ENCODE measurements around the gene PEX5L. TPM values are rescaled to one million over a fixed set of nuclear protein-coding genes. Genes with fewer than 3 reads are reported as not detected.

Gene PEX5L, protein sequence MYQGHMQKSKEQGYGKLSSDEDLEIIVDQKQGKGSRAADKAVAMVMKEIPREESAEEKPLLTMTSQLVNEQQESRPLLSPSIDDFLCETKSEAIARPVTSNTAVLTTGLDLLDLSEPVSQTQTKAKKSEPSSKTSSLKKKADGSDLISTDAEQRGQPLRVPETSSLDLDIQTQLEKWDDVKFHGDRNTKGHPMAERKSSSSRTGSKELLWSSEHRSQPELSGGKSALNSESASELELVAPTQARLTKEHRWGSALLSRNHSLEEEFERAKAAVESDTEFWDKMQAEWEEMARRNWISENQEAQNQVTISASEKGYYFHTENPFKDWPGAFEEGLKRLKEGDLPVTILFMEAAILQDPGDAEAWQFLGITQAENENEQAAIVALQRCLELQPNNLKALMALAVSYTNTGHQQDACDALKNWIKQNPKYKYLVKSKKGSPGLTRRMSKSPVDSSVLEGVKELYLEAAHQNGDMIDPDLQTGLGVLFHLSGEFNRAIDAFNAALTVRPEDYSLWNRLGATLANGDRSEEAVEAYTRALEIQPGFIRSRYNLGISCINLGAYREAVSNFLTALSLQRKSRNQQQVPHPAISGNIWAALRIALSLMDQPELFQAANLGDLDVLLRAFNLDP
- 1 to 10 TPM in 1 of 4 donors, not detected in 3; 1.2 TPM for total RNA-seq

DNA sequence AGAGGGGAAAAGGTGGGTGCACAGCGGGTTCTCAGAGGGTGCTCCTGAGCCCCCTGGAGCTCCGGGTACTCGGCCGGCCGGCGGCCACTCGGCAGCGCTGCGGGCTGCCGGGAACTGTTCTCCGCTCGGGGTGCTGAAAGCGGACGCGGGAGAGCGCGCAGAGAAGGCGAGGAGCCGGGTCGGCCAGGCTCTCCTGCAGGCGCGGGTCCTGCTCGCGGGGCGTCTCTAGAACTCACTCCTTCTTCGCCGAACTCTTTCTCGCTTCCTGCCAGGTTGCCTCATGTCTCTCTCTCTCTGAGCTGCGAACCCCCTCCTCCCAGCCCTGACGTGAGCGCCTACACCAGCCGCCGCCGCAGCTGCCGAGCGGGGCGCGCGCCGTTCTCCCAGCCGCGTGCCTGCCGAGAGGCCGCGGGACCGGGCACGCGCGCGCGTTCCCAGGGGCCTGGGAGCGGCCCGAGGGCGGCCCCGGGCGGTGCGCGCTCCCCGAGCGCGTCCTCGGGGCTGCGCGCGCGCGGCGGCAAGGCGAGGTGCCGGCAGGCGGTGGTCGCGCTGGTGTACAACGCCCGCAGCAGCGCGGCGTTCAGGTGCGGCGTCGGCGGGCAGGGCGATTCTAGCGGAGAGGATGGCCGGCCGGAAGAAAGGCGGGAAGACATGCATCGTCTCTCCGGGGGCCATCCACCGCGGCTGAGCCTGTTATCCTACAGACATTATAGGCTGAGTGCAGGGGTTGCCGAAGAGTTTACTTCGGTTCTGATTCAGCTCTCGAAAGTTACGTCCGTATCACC lies at the start of gene PEX5L:
Gene PEX5L, minus strand, starts transcription at position 267 of the 785 bp plus-strand sequence. CDS start 338 bp downstream, outside the sequence.
- Histone ChIP-seq H3K4me3 (peak within 1 kb of the TSS in 1 of 4 donors; percentile 30), H3K27ac (no peak within 1 kb of the TSS), H3K27me3 (peaks cover 61% of the 10 kb centered on the region), H3K4me1 (peaks cover 0 to 6% (median 0%) of the 10 kb centered on the region in 4 donors), H3K9me3 (no peaks in the 10 kb centered on the region), H3K36me3 (no peaks in the 10 kb centered on the region)
- 0 to 18% methylated on average over 4 to 95 of the region's 96 CpGs for WGBS, 2 donors (ENCODE audit: low coverage in 1 of 2)
- no peak for DNase-seq
- in situ Hi-C loops (cut with MboI; ENCODE audit: low pct_ligation_motif_present in 1 of 4, low pct_unique_long_range_greater_than_20kb in 1 of 4, low sequenced_read_pairs in 3 of 4) = no loop called here
- intact Hi-C loops (cut with DNase I; ENCODE audit: low total_unique reads) = no loop called here
- TF ChIP-seq EP300 (IDR thresholded peaks at IDR 0.05; ENCODE audit: low read depth) (no peak), POLR2AphosphoS5 (IDR thresholded peaks at IDR 0.05) (no peak), POLR2A (IDR thresholded peaks at IDR 0.05) (no peak)
- TF ChIP-seq, protein P1, sequence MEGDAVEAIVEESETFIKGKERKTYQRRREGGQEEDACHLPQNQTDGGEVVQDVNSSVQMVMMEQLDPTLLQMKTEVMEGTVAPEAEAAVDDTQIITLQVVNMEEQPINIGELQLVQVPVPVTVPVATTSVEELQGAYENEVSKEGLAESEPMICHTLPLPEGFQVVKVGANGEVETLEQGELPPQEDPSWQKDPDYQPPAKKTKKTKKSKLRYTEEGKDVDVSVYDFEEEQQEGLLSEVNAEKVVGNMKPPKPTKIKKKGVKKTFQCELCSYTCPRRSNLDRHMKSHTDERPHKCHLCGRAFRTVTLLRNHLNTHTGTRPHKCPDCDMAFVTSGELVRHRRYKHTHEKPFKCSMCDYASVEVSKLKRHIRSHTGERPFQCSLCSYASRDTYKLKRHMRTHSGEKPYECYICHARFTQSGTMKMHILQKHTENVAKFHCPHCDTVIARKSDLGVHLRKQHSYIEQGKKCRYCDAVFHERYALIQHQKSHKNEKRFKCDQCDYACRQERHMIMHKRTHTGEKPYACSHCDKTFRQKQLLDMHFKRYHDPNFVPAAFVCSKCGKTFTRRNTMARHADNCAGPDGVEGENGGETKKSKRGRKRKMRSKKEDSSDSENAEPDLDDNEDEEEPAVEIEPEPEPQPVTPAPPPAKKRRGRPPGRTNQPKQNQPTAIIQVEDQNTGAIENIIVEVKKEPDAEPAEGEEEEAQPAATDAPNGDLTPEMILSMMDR (IDR thresholded peaks at IDR 0.05) = no peak

DNA sequence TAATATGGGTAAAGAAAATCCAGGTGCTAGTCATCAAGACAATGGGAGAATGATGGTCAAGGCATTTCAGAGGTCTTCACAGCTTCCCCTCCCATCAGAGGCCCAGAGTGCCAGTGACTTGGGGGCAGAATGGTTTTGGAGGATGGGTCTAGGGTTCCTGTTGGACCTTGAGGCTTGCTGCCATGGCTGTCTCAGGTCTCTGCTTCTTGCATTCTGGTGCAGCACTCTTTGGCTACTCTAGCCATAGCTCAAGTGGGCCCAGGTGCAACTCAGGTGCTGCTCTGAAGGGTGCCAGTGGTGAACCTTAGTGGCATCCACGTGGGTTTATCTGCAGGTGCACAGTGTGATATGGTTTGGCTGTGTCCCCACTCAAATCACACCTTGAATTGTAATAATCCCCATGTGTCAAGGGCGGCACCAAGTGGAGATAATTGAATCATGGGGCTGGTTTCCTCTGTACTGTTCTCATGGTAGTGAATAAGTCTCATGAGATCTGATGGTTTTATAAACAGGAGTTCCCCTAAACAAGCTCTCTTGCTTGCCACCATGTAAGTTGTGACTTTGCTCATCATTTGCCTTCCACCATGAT lies 48.5 kb upstream of the PEX5L start:
- H3K36me3 ChIP-seq = no peaks in the 10 kb centered on the region
- 37 to 86% methylated on average over 1 to 2 of the region's 2 CpGs for WGBS, 2 donors (ENCODE audit: low coverage in 1 of 2)
- intact Hi-C loops (cut with DNase I; ENCODE audit: low total_unique reads) = no loop called here
- no peak overlapping the region for H3K27ac ChIP-seq
- no peaks in the 10 kb centered on the region for H3K4me1 ChIP-seq
- no peak overlapping the region for H3K4me3 ChIP-seq
- H3K27me3 ChIP-seq = no peaks in the 10 kb centered on the region
- no peaks in the 10 kb centered on the region for H3K9me3 ChIP-seq
- DNase-seq = no peak
- in situ Hi-C loops (cut with MboI; ENCODE audit: low pct_ligation_motif_present in 1 of 4, low pct_unique_long_range_greater_than_20kb in 1 of 4, low sequenced_read_pairs in 3 of 4) = no loop called here
- TF ChIP-seq POLR2A (IDR thresholded peaks at IDR 0.05) (no peak), POLR2AphosphoS5 (IDR thresholded peaks at IDR 0.05) (no peak), EP300 (IDR thresholded peaks at IDR 0.05; ENCODE audit: low read depth) (no peak)
- TF ChIP-seq, protein P1 (IDR thresholded peaks at IDR 0.05) = no peak

DNA sequence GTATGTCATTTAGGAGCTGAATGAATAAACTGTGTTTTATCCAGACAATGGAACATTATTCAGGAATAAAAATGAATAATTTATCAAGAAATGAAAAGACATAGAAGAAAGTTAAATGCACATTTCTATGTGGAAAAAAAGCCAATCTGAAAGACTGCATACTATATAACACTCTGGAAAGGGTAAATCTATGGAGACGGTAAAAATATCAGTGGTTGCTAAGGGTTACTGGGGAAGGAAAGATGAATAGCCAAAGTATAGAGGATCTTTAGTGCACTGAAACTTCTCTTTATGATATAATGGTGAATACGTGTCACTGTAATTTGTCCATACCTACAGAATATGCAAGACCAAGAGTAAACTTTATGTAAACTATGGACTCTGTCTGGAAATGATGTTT lies 46.0 kb upstream of the PEX5L start:
- Histone ChIP-seq H3K36me3 (no peaks in the 10 kb centered on the region), H3K27ac (no peak overlapping the region), H3K4me1 (no peaks in the 10 kb centered on the region), H3K4me3 (no peak overlapping the region), H3K27me3 (no peaks in the 10 kb centered on the region), H3K9me3 (no peaks in the 10 kb centered on the region)
- no peak for DNase-seq
- 76 to 89% methylated on average over 2 of the region's 2 CpGs for WGBS, 2 donors (ENCODE audit: low coverage in 1 of 2)
- in situ Hi-C loops (cut with MboI; ENCODE audit: low pct_ligation_motif_present in 1 of 4, low pct_unique_long_range_greater_than_20kb in 1 of 4, low sequenced_read_pairs in 3 of 4) = no loop called here
- TF ChIP-seq EP300 (IDR thresholded peaks at IDR 0.05; ENCODE audit: low read depth) = no peak
- TF ChIP-seq, protein P1 (IDR thresholded peaks at IDR 0.05) = no peak
- TF ChIP-seq POLR2A (IDR thresholded peaks at IDR 0.05) = no peak
- no peak for TF ChIP-seq POLR2AphosphoS5 (IDR thresholded peaks at IDR 0.05)
- intact Hi-C loops (cut with DNase I; ENCODE audit: low total_unique reads) = no loop called here
